ENCODE data around the gene CTXND2. TPM values are rescaled to one million over a fixed set of nuclear protein-coding genes. Genes with fewer than 3 reads are reported as not detected.
"Not testable (repeated sequence)": the region's sequence is repeated elsewhere in the genome, so short reads cannot be mapped to it uniquely, and the experiment has no call there.

The CTXND2 gene
- not detected for polyA plus RNA-seq (2012; ENCODE audit: insufficient read depth, insufficient read length, low read depth)

- Histone ChIP-seq H3K4me3 (ENCODE audit: low read depth, low read length) (no peak within 1 kb of the TSS), H3K9me3 (no peaks in the 10 kb centered on the region), H3K27me3 (no peaks in the 10 kb centered on the region; the same call in 1 of the 2 replicates), H3K36me3 (no peaks in the 10 kb centered on the region), H3K4me1 (no peaks in the 10 kb centered on the region)
- no peak for DNase-seq
- no peak for TF ChIP-seq CTCF (IDR thresholded peaks at IDR 0.05; ENCODE audit: low read depth, low read length)
These were observed at the start of gene CTXND2 for GRCh38 chr1:150887018-150887417. CTXND2 (plus strand) TSS chr1:150887136; CDS start chr1:150912315, 25,179 bp downstream.

GRCh38 chr1:150840850-150841249 is 46.1 kb upstream of the CTXND2 start:
- H3K9me3 ChIP-seq; H3K4me1 ChIP-seq; H3K4me3 ChIP-seq (ENCODE audit: low read depth, low read length); DNase-seq; H3K27me3 ChIP-seq: not testable (repeated sequence)
- peaks cover 13% of the 10 kb centered on the region for H3K36me3 ChIP-seq

- no peak for DNase-seq
- Histone ChIP-seq H3K4me3 (ENCODE audit: low read depth, low read length) (no peak overlapping the region), H3K4me1 (peaks cover 3% of the 10 kb centered on the region; the same call in 1 of the 2 replicates), H3K9me3 (no peaks in the 10 kb centered on the region; the same call in 1 of the 2 replicates), H3K36me3 (peaks cover 7% of the 10 kb centered on the region; the same call in 1 of the 2 replicates), H3K27me3 (no peaks in the 10 kb centered on the region)
- no peak for TF ChIP-seq CTCF (IDR thresholded peaks at IDR 0.05; ENCODE audit: low read depth, low read length)
These were observed 45.3 kb upstream of the CTXND2 start for GRCh38 chr1:150841626-150842025.

GRCh38 chr1:150842343-150842742 is 44.6 kb upstream of the CTXND2 start:
- Histone ChIP-seq H3K4me3 (ENCODE audit: low read depth, low read length) (no peak overlapping the region), H3K4me1 (peaks cover 3% of the 10 kb centered on the region; the same call in 1 of the 2 replicates), H3K27me3 (no peaks in the 10 kb centered on the region), H3K36me3 (peaks cover 5% of the 10 kb centered on the region; the same call in 1 of the 2 replicates), H3K9me3 (no peaks in the 10 kb centered on the region; the same call in 1 of the 2 replicates)
- no peak for DNase-seq
- no peak for TF ChIP-seq CTCF (IDR thresholded peaks at IDR 0.05; ENCODE audit: low read depth, low read length)

GRCh38 chr1:150842964-150843363 is 44.0 kb upstream of the CTXND2 start:
- Histone ChIP-seq H3K4me1 (peaks cover 3% of the 10 kb centered on the region; the same call in 1 of the 2 replicates), H3K36me3 (peaks cover 2% of the 10 kb centered on the region; the same call in 1 of the 2 replicates), H3K4me3 (ENCODE audit: low read depth, low read length) (no peak overlapping the region), H3K27me3 (no peaks in the 10 kb centered on the region), H3K9me3 (no peaks in the 10 kb centered on the region)
- DNase-seq: no peak
- no peak for TF ChIP-seq CTCF (IDR thresholded peaks at IDR 0.05; ENCODE audit: low read depth, low read length)

GRCh38 chr1:150843474-150843873 is 43.5 kb upstream of the CTXND2 start:
- Histone ChIP-seq H3K4me1 (peaks cover 3% of the 10 kb centered on the region; the same call in 1 of the 2 replicates), H3K4me3 (ENCODE audit: low read depth, low read length) (no peak overlapping the region), H3K9me3 (no peaks in the 10 kb centered on the region), H3K27me3 (no peaks in the 10 kb centered on the region), H3K36me3 (no peaks in the 10 kb centered on the region; the same call in 1 of the 2 replicates)
- no peak for TF ChIP-seq CTCF (IDR thresholded peaks at IDR 0.05; ENCODE audit: low read depth, low read length)
- no peak for DNase-seq
